ACHN (cell line): ENCODE results near the gene NTNG1.

ENCODE experiments used
- DNase-seq: peaks from one replicate; pipeline ENCODE4 v3.0.0-alpha.2; 2015
- in situ Hi-C: cut with HindIII; loops from 2 replicates; pipeline ENCODE4 v1.10.0; 2017; ENCODE audit warnings: low sequenced_read_pairs, low pct_ligation_motif_present, low pct_unique_long_range_greater_than_20kb

NTNG1 gene

GRCh38 chr1:107293901-107294613 lies 153.2 kb downstream of the NTNG1 start:
- in situ Hi-C loops, result no loop called here
- no peak for DNase-seq

GRCh38 chr1:107294686-107295085 lies 153.8 kb downstream of the NTNG1 start:
- DNase-seq, result no peak
- in situ Hi-C loops, result no loop called here

GRCh38 chr1:107297681-107298080 lies 156.8 kb downstream of the NTNG1 start:
- DNase-seq, result no peak
- in situ Hi-C loops, result no loop called here

GRCh38 chr1:107298526-107298925 lies 157.7 kb downstream of the NTNG1 start:
- no peak for DNase-seq
- in situ Hi-C loops, result no loop called here

GRCh38 chr1:107299521-107299920 lies 158.7 kb downstream of the NTNG1 start:
- in situ Hi-C loops, result no loop called here
- no peak for DNase-seq

GRCh38 chr1:107309962-107310361 lies 169.1 kb downstream of the NTNG1 start:
- in situ Hi-C loops, result no loop called here
- DNase-seq, result no peak

GRCh38 chr1:107315652-107316051 lies 174.8 kb downstream of the NTNG1 start:
- in situ Hi-C loops, result no loop called here
- DNase-seq, result no peak

- in situ Hi-C loops, result no loop called here
- DNase-seq, result no peak
Measured at GRCh38 chr1:107318932-107319331, 178.1 kb downstream of the NTNG1 start.

- no peak for DNase-seq
- in situ Hi-C loops, result no loop called here
Measured at GRCh38 chr1:107323784-107324183, 182.9 kb downstream of the NTNG1 start.

- in situ Hi-C loops, result no loop called here
- no peak for DNase-seq
Measured at GRCh38 chr1:107326824-107327445, 186.1 kb downstream of the NTNG1 start.

- DNase-seq, result no peak
- in situ Hi-C loops, result no loop called here
Measured at GRCh38 chr1:107327446-107327845, 186.6 kb downstream of the NTNG1 start.

- no peak for DNase-seq
- in situ Hi-C loops, result no loop called here
Measured at GRCh38 chr1:107328087-107328486, 187.2 kb downstream of the NTNG1 start.

GRCh38 chr1:107339775-107340174 lies 198.9 kb downstream of the NTNG1 start:
- DNase-seq, result no peak
- in situ Hi-C loops, result no loop called here

- DNase-seq, result no peak
- in situ Hi-C loops, result no loop called here
Measured at GRCh38 chr1:107342316-107342715, 201.5 kb downstream of the NTNG1 start.

GRCh38 chr1:107342768-107343167 lies 201.9 kb downstream of the NTNG1 start:
- in situ Hi-C loops, result no loop called here

GRCh38 chr1:107343601-107344000 lies 202.8 kb downstream of the NTNG1 start:
- DNase-seq, result no peak
- in situ Hi-C loops, result no loop called here

More at GRCh38 chr1:107342768-107343167, 201.9 kb downstream of the NTNG1 start:
- no peak for DNase-seq

GRCh38 chr1:107344268-107344760 lies 203.5 kb downstream of the NTNG1 start:
- DNase-seq, result no peak

GRCh38 chr1:107344836-107345235 lies 204.0 kb downstream of the NTNG1 start:
- DNase-seq, result no peak
- in situ Hi-C loops, result no loop called here

More at GRCh38 chr1:107344268-107344760, 203.5 kb downstream of the NTNG1 start:
- in situ Hi-C loops, result no loop called here

- no peak for DNase-seq
Measured at GRCh38 chr1:107352850-107353249, 212.0 kb downstream of the NTNG1 start.

GRCh38 chr1:107357376-107357775 lies 216.5 kb downstream of the NTNG1 start:
- in situ Hi-C loops, result no loop called here
- no peak for DNase-seq

More at GRCh38 chr1:107352850-107353249, 212.0 kb downstream of the NTNG1 start:
- in situ Hi-C loops, result no loop called here
